ENCODE data around the gene LDLRAD2. TPM values are rescaled to one million over a fixed set of nuclear protein-coding genes. Genes with fewer than 3 reads are reported as not detected.
"Not testable (repeated sequence)": the region's sequence is repeated elsewhere in the genome, so short reads cannot be mapped to it uniquely, and the experiment has no call there.

Gene LDLRAD2
- total RNA-seq, 4 donors from 2014 or later = 0.60 TPM; not detected in 3

- Histone ChIP-seq H3K9me3 (no peaks in the 10 kb centered on the region), H3K27me3 (no peaks in the 10 kb centered on the region), H3K27ac (no peak overlapping the region), H3K4me3 (no peak overlapping the region), H3K36me3 (peaks cover 4 to 88% (median 14%) of the 10 kb centered on the region in 3 donors), H3K4me1 (peaks cover 0 to 5% (median 0%) of the 10 kb centered on the region in 4 donors)
- WGBS, 2 donors = 85 to 87% methylated on average over 41 to 44 of the region's 44 CpGs
- TF ChIP-seq CTCF (IDR thresholded peaks at IDR 0.05) = no peak
- no peak for TF ChIP-seq POLR2A (IDR thresholded peaks at IDR 0.05)
- TF ChIP-seq EP300 (IDR thresholded peaks at IDR 0.05) = no peak
- no peak for DNase-seq (ENCODE audit: low spot score in 2 of 2)
Measured at GRCh38 chr1:21823206-21823979, 11.3 kb downstream of the LDLRAD2 start.

DNA sequence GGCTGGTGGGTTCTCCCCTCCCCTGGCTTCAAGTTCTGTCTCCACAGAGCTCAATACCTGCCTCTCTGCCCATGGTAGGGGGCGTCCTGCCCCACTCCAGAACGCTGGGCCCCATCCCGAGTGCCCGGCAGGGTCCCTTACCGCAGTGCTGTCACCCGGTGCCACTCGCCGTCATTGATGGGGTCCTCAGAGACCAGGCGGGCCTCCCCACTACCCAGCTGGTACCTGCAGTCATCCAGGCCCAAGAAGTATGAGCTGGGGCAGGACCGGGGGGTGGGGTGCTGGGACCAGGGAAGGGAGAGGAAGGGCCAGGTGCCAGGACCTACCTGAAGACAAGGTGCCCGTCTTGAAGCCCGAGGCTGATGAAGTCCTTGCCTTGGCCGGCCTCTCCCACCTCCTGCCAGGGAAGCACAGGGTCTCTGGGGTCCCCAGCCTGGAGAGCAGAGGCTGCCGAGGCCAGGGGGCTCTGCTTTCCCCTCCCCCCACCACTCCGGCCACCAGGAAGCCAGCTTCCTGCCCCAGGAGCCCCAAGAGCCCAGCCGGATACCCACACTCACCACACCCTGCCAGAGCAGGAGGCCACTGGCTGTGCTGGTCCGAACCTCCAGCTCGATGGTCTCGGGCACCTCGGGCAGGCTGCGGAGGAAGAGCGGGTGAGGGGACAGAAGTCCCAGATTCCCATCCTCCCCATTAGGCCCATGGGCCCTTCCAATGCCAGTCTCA is 12.1 kb downstream of the LDLRAD2 start:
- TF ChIP-seq POLR2A (IDR thresholded peaks at IDR 0.05) = no peak
- no peak for TF ChIP-seq CTCF (IDR thresholded peaks at IDR 0.05)
- TF ChIP-seq EP300 (IDR thresholded peaks at IDR 0.05) = no peak
- H3K4me1 ChIP-seq = peaks cover 0 to 2% (median 0%) of the 10 kb centered on the region in 4 donors
- H3K4me3 ChIP-seq = no peak overlapping the region
- H3K36me3 ChIP-seq = peaks cover 8 to 95% (median 19%) of the 10 kb centered on the region in 3 donors
- no peak for DNase-seq (ENCODE audit: low spot score in 2 of 2)
- H3K27me3 ChIP-seq = no peaks in the 10 kb centered on the region
- H3K9me3 ChIP-seq = no peaks in the 10 kb centered on the region
- H3K27ac ChIP-seq = no peak overlapping the region
- 83 to 94% methylated on average over 17 of the region's 22 CpGs for WGBS, 2 donors

- TF ChIP-seq CTCF (IDR thresholded peaks at IDR 0.05) = no peak
- no peak for TF ChIP-seq EP300 (IDR thresholded peaks at IDR 0.05)
- no peak for TF ChIP-seq POLR2A (IDR thresholded peaks at IDR 0.05)
- WGBS, 2 donors = 79 to 90% methylated on average over 2 of the region's 2 CpGs
- H3K27me3 ChIP-seq = no peaks in the 10 kb centered on the region
- H3K9me3 ChIP-seq = no peaks in the 10 kb centered on the region
- DNase-seq (ENCODE audit: low spot score in 2 of 2) = no peak
- H3K4me1 ChIP-seq = no peaks in the 10 kb centered on the region
- H3K36me3 ChIP-seq = peaks cover 13 to 97% (median 19%) of the 10 kb centered on the region in 3 donors
- no peak overlapping the region for H3K27ac ChIP-seq
- no peak overlapping the region for H3K4me3 ChIP-seq
Measured at GRCh38 chr1:21824926-21825325, 12.9 kb downstream of the LDLRAD2 start.

DNA sequence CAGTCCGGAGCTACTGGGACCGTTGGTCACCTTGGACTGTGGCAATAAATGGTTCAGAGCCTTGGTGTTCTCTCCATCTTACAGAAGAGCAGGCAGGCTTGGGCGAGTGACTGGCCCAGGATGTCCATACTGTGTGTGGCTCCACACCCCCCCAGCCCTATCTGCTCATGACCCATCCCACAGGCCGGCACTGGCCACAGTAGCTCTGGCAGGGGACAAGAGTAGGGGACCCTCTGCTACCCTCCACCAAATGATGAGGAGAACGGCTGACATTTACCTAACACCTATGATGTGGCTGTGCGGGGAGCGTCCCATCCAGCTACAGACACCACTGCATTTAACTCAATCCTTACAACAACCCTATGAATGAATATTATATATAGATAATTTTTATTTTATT is 13.3 kb downstream of the LDLRAD2 start:
- H3K36me3 ChIP-seq = peaks cover 13 to 100% (median 19%) of the 10 kb centered on the region in 3 donors
- H3K27me3 ChIP-seq = no peaks in the 10 kb centered on the region
- no peak overlapping the region for H3K4me3 ChIP-seq
- no peak overlapping the region for H3K27ac ChIP-seq
- no peaks in the 10 kb centered on the region for H3K9me3 ChIP-seq
- 87 to 89% methylated on average over 7 of the region's 7 CpGs for WGBS, 2 donors
- no peak for DNase-seq (ENCODE audit: low spot score in 2 of 2)
- no peak for TF ChIP-seq EP300 (IDR thresholded peaks at IDR 0.05)
- no peak for TF ChIP-seq POLR2A (IDR thresholded peaks at IDR 0.05)
- no peak for TF ChIP-seq CTCF (IDR thresholded peaks at IDR 0.05)
- H3K4me1 ChIP-seq = no peaks in the 10 kb centered on the region

DNA sequence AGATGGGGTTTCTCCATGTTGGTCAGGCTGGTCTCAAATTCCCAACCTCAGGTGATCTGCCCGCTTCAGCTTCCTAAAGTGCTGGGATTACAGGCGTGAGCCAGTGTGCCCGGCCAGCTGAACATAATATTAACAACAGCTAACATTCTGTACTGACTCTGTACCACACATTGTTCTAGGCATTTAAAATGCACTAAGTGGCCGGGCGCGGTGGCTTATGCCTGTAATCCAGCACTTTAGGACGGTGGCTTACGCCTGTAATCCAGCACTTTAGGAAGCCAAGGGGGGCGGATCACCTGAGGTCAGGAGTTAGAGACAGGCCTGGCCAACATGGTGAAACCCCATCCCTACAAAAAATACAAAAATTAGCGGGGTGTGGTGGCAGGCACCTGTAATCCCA is 14.6 kb downstream of the LDLRAD2 start:
- H3K27me3 ChIP-seq; H3K27ac ChIP-seq; H3K9me3 ChIP-seq; H3K4me1 ChIP-seq; DNase-seq (ENCODE audit: low spot score in 2 of 2); H3K4me3 ChIP-seq: not testable (repeated sequence)
- 85 to 93% methylated on average over 10 of the region's 10 CpGs for WGBS, 2 donors
- peaks cover 13 to 100% (median 19%) of the 10 kb centered on the region in 3 donors for H3K36me3 ChIP-seq
